Parathyroid adenoma (tissue), 2 donors: Measurements from ENCODE around the gene PTPRT.

Experiments used
- H2AFZ ChIP-seq: fragments of 300-600 bp; sonication (generic); one replicate; pipeline ENCODE4 v1.7.0; 2017; ENCODE audit warnings: antibody characterized with exemption, mild to moderate bottlenecking
- H3K27ac ChIP-seq: fragments of 300-600 bp; sonication (generic); one replicate; pipeline ENCODE4 v1.7.0; 2017
- H3K27me3 ChIP-seq: fragments of 300-600 bp; sonication (generic); one replicate; pipeline ENCODE4 v1.7.0; 2017; ENCODE audit warnings: low read length; ENCODE audit not compliant: control insufficient read depth, insufficient read depth
- H3K36me3 ChIP-seq: fragments of 300-600 bp; sonication (generic); one replicate; pipeline ENCODE4 v1.7.0; 2017; ENCODE audit warnings: low read length; ENCODE audit not compliant: control insufficient read depth, insufficient read depth
- H3K4me1 ChIP-seq: fragments of 300-600 bp; sonication (generic); one replicate; pipeline ENCODE4 v1.7.0; 2017; ENCODE audit warnings: control low read depth
- H3K4me2 ChIP-seq: fragments of 300-600 bp; sonication (generic); one replicate; pipeline ENCODE4 v1.7.0; 2017; ENCODE audit warnings: low read length
- H3K4me3 ChIP-seq: fragments of 300-600 bp; sonication (generic); one replicate; pipeline ENCODE4 v1.7.0; 2017; ENCODE audit warnings: low read depth, low read length
- H3K79me2 ChIP-seq: fragments of 300-600 bp; sonication (generic); one replicate; pipeline ENCODE4 v1.7.0; 2017; ENCODE audit warnings: control low read depth
- H3K9ac ChIP-seq: fragments of 300-600 bp; sonication (generic); one replicate; pipeline ENCODE4 v1.7.0; 2017; ENCODE audit warnings: mild to moderate bottlenecking
- H3K9me3 ChIP-seq: fragments of 300-600 bp; sonication (generic); one replicate; pipeline ENCODE4 v1.7.0; 2017; ENCODE audit warnings: low read length; ENCODE audit not compliant: control insufficient read depth
- CTCF ChIP-seq: fragments of 300-600 bp; sonication (generic); IDR thresholded peaks from one replicate; pipeline ENCODE4 v1.7.0; 2017; ENCODE audit warnings: antibody characterized with exemption, mild to moderate bottlenecking
- donor health status: primary hyperparathyroidism.

The PTPRT gene

GRCh38 chr20:43052532-43052931 lies 137.2 kb downstream of the PTPRT start:
- TF ChIP-seq CTCF, result no peak

GRCh38 chr20:43046966-43047365 lies 142.7 kb downstream of the PTPRT start:
- Histone ChIP-seq H3K27me3 (no peaks in the 10 kb centered on the region), H3K4me3 (no peak overlapping the region), H3K27ac (peak overlapping the region; percentile 86), H3K9ac (no peak overlapping the region), H3K4me2 (no peak overlapping the region), H3K79me2 (no peaks in the 10 kb centered on the region), H3K9me3 (no peaks in the 10 kb centered on the region), H3K36me3 (no peaks in the 10 kb centered on the region), H2AFZ (peak overlapping the region; percentile 52), H3K4me1 (peaks cover 70% of the 10 kb centered on the region)
- no peak for TF ChIP-seq CTCF

More at GRCh38 chr20:43052532-43052931, 137.2 kb downstream of the PTPRT start:
- H3K9me3 ChIP-seq, result no peaks in the 10 kb centered on the region
- no peaks in the 10 kb centered on the region for H3K36me3 ChIP-seq
- peaks cover 3% of the 10 kb centered on the region for H3K79me2 ChIP-seq
- H3K4me2 ChIP-seq, result no peak overlapping the region
- H3K27ac ChIP-seq, result no peak overlapping the region
- H3K4me1 ChIP-seq, result peaks cover 43% of the 10 kb centered on the region
- H3K9ac ChIP-seq, result no peak overlapping the region
- H3K27me3 ChIP-seq, result no peaks in the 10 kb centered on the region
- H3K4me3 ChIP-seq, result no peak overlapping the region
- no peak overlapping the region for H2AFZ ChIP-seq

GRCh38 chr20:43043887-43044286 lies 145.8 kb downstream of the PTPRT start:
- no peak overlapping the region for H3K9ac ChIP-seq
- no peak for TF ChIP-seq CTCF
- peak overlapping the region; percentile 50 for H2AFZ ChIP-seq
- peaks cover 8% of the 10 kb centered on the region for H3K79me2 ChIP-seq
- no peak overlapping the region for H3K4me2 ChIP-seq
- no peaks in the 10 kb centered on the region for H3K9me3 ChIP-seq
- H3K4me1 ChIP-seq, result peaks cover 55% of the 10 kb centered on the region
- H3K27ac ChIP-seq, result peak overlapping the region; percentile 86
- no peaks in the 10 kb centered on the region for H3K27me3 ChIP-seq
- no peak overlapping the region for H3K4me3 ChIP-seq
- H3K36me3 ChIP-seq, result no peaks in the 10 kb centered on the region

- no peaks in the 10 kb centered on the region for H3K36me3 ChIP-seq
- no peaks in the 10 kb centered on the region for H3K27me3 ChIP-seq
- no peak overlapping the region for H3K9ac ChIP-seq
- H3K27ac ChIP-seq, result no peak overlapping the region
- no peak overlapping the region for H3K4me3 ChIP-seq
- H3K9me3 ChIP-seq, result no peaks in the 10 kb centered on the region
- peaks cover 8% of the 10 kb centered on the region for H3K79me2 ChIP-seq
- TF ChIP-seq CTCF, result no peak
- no peak overlapping the region for H3K4me2 ChIP-seq
- no peak overlapping the region for H2AFZ ChIP-seq
- peaks cover 37% of the 10 kb centered on the region for H3K4me1 ChIP-seq
Measured at GRCh38 chr20:43040427-43040826, 149.3 kb downstream of the PTPRT start.

GRCh38 chr20:43037605-43038309 lies 151.9 kb downstream of the PTPRT start:
- no peak for TF ChIP-seq CTCF
- Histone ChIP-seq H3K4me1 (peaks cover 15% of the 10 kb centered on the region), H3K4me2 (no peak overlapping the region), H3K4me3 (no peak overlapping the region), H3K27me3 (no peaks in the 10 kb centered on the region), H3K9ac (no peak overlapping the region), H3K36me3 (no peaks in the 10 kb centered on the region), H3K27ac (peak overlapping the region; percentile 7), H2AFZ (peak overlapping the region; percentile 17), H3K9me3 (no peaks in the 10 kb centered on the region), H3K79me2 (peaks cover 16% of the 10 kb centered on the region)
